OCI-LY3 (cell line): ENCODE measurements around the gene FAM161B.

ENCODE experiments used
- EZH2phosphoT487 ChIP-seq: fragments of 200-600 bp; shearing (Covaris generic); IDR thresholded peaks from 2 replicates; pipeline ENCODE4 v1.6.1; 2018; ENCODE audit warnings: antibody characterized with exemption, mixed run types, low read depth
- TF ChIP-seq, protein P1 (sequence below): fragments of 200-600, 300-600 bp; sonication (generic); IDR thresholded peaks from 2 replicates; pipeline ENCODE4 v1.5.1; 2014; ENCODE audit warnings: antibody characterized with exemption, low read length, low read depth

- TF ChIP-seq, protein P1, sequence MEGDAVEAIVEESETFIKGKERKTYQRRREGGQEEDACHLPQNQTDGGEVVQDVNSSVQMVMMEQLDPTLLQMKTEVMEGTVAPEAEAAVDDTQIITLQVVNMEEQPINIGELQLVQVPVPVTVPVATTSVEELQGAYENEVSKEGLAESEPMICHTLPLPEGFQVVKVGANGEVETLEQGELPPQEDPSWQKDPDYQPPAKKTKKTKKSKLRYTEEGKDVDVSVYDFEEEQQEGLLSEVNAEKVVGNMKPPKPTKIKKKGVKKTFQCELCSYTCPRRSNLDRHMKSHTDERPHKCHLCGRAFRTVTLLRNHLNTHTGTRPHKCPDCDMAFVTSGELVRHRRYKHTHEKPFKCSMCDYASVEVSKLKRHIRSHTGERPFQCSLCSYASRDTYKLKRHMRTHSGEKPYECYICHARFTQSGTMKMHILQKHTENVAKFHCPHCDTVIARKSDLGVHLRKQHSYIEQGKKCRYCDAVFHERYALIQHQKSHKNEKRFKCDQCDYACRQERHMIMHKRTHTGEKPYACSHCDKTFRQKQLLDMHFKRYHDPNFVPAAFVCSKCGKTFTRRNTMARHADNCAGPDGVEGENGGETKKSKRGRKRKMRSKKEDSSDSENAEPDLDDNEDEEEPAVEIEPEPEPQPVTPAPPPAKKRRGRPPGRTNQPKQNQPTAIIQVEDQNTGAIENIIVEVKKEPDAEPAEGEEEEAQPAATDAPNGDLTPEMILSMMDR = no peak
- no peak for TF ChIP-seq EZH2phosphoT487
Measured at GRCh38 chr14:73977896-73978295, 28.0 kb upstream of the FAM161B start.
